Measurements from ENCODE around the gene SARDH.

Gene SARDH

DNA sequence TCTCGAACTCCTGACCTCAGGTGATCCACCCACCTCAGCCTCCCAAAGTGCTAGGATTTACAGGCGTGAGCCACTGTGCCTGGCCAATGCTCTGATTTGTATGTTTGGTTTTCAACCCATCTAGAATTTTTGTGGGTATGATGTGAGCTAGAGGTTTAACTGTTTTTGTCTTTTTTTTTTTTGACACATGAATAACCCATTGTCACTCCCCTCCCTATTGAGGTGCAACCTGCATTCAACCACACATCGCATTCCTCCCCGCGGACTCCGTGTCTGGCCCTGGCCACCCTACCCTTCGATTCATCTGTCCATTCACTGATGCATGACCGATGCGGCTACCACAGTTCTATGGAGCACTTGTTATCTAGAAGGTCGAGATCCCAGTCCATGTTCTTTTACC, 119.4 kb downstream of the SARDH start:
- DNase-seq: no peak

DNA sequence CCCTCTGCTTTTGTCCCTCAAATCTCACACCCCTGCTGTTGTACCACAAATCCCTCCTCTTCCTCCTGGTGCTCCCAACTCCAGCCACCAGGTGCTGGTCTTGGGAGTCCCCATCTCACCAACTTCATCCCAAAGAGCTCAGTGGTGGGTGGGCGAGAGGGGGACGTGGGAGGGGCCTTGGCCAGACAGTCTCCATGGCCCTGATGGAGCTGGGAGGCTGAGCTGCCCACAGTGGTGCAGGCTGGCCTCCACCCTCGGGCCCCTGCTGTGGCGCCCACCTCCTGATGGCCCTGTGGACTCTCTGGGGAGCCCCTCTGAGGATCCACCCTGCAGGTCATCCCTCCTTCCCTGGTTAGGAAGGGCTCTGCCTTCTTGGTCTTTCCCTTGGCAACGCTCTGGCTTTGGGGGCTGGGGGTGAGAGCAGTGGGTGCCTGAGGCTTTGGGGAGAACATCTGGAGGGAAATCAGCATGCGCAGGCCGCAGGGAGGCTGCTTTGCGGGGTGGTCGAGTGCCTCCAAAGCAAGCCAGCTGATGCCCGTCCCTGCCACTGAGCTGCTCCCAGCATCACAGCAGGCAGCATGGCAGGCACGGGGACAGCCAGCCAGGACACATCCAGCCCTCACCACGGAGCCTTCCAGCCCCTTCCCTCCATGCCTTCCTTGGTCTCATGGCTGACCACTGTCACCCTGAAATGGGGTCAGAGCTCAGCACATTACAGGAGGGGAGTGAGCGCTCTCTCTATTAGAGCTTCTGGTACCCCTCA, 121.3 kb downstream of the SARDH start:
- no peak for DNase-seq

DNA sequence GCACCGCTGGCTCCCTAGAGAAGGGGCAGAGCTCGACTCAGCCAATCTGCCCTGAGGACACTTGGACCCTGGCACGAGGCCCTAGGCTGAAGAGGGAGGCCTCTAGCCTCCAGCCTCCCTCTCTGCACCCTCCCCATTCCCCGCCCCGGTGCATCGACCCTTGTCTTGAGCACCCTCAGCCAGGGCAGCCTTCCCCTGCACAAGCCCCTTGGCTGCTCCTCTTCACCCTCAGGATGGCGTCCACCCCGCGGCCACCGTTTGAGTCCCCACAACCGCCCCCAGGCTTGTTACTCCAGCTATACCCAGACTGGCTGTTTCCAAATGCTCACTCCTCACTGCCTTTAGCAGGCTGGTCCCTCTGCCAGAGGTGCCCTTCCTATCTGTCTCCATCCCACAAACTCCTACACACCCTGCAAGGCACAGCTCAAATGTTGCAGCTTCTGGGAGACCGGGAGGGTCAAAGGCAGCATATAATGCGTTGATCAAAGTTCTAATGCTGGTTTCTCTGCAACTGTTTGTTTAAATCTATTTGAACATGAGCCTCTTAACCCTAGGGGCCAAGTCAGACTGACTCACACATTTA, 122.5 kb downstream of the SARDH start:
- DNase-seq: no peak

DNA sequence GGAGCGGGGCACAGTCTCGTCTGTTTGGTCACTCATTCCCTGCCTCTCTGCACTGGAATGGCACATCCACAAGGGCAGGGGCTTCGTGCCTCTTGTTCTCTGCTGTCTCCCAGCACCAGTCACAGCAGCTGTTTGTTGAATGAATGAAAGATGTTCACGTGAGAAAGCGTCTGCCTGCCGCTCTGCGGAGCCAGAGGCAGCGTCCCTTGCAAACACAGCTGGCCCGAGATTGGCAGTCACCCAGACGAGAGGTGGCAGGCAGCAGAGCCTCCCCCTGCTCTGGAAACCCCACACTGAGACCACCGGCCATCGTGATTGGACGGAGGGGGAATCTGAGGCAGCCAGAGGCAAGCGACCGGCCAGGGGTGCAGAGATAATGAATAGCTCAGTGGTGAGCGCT, 123.0 kb downstream of the SARDH start:
- DNase-seq: peak; percentile 37

DNA sequence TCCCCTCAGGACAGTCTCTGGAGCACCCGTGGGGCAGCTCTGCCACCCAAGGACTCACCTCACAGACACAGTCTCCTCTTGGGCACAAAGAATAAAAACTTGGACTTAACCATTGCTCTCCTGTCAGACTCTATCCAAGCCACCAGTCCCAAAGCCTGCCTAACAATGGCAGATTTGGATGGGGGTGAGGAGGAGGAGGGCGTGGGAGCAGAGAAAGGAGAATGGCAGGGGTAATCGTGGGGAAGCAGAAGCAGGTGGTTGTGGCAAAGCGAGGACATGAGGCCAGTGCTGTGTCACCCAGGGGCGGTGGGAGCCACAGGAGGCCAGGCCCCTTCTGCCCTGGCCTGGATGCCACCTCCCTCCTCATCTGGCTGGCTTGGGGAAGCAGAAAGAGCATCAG, 123.5 kb downstream of the SARDH start:
- no peak for DNase-seq

DNA sequence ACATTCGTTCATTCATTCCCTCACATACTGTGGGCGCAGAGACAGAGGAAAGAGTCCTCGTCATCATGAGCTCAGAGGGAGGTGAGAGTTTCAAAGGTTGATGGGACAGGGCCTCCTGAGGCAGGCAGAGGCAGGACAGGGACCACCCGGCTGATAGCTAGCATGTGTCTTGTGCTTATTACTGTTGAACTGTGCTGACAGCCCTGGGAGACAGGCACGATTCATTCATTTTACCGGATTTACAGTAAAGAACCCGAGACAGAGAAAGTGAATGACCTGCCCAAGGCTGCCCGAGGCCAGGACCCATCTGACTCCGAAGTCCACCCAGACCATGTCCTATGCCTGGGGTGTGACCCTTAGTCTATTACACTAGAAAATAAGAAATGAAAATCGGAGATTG, 124.1 kb downstream of the SARDH start:
- DNase-seq: no peak

Measured in DMS79 (cell line).